Right lobe of liver (tissue), 6 donors: ENCODE results near the gene RTP4. TPM values are rescaled to one million over a fixed set of nuclear protein-coding genes. Genes with fewer than 3 reads are reported as not detected.

ENCODE experiments used
- ATAC-seq, 4 donors: fragments of 200-7000 bp; cut with Tn5 transposase; one replicate each; pipeline ENCODE4 v1.9.1; 2020; ENCODE audit warnings: mild to moderate bottlenecking in 4 of 4, moderate library complexity in 4 of 4
- DNase-seq, 3 donors: peaks; one replicate each; pipeline ENCODE4 v3.0.0-alpha.2; 2020
- H3K27ac ChIP-seq, 3 donors: fragments of 200-600 bp; one replicate each; pipeline ENCODE4 v1.8.0; 2022
- H3K27me3 ChIP-seq, 2 donors: fragments of 200-600 bp; one replicate each; pipeline ENCODE4 v1.8.0; 2022
- H3K36me3 ChIP-seq, 4 donors: fragments of 200-600 bp; sonication (generic) in 1 of 4; one replicate each; pipeline versions ENCODE4 v1.5.1 to v1.8.0; 2017 to 2022; ENCODE audit warnings: control low read depth in 1 of 4
- H3K4me1 ChIP-seq, 4 donors: fragments of 200-600 bp; sonication (generic) in 1 of 4; one replicate each; pipeline versions ENCODE4 v1.5.1 to v1.8.0; 2017 to 2022; ENCODE audit warnings: control low read depth in 1 of 4
- H3K4me3 ChIP-seq, 3 donors: fragments of 200-600 bp; one replicate each; pipeline ENCODE4 v1.8.0; 2022
- H3K9me3 ChIP-seq, 4 donors: fragments of 200-600 bp; sonication (generic) in 1 of 4; one replicate each; pipeline versions ENCODE4 v1.5.1 to v1.8.0; 2017 to 2022; ENCODE audit warnings: control low read depth in 1 of 4
- POLR2A ChIP-seq: fragments of 450-650 bp; IDR thresholded peaks from one replicate; pipeline ENCODE4 v1.6.1; 2017; ENCODE audit warnings: antibody characterized with exemption, mild to moderate bottlenecking
- WGBS: methylation state at CpG from one replicate; pipeline ENCODE4 v1.1.6; 2018; ENCODE audit warnings: low coverage, low lambda C conversion rate; ENCODE audit not compliant: insufficient coverage; ENCODE audit errors: missing lambda C conversion rate; 5-methylcytosine and 5-hydroxymethylcytosine counted together
- intact Hi-C, 2 donors: fragments of 100-400 bp; cut with DNase I; formaldehyde crosslinking; loops; one replicate each; pipeline versions ENCODE4 v1.11.2 to v1.14.1; 2022
- total RNA-seq, 6 experiments: library from RNA; depleted of rRNA in 2 of 6; stranded (reverse); fragments of >200 nt in 2 of 6; fragmentation: NEBNext Ultra II Directional in 3 of 6; extraction: Animal tissue kit (Norgen Biotek cat#: 25700) in 3 of 6; gene quantifications; one replicate each; pipeline versions ENCODE4 v1.1.0 to v1.2.4, GENCODE V29; 2016 to 2023
- TF ChIP-seq, protein P1 (sequence below), 4 donors: fragments of 200-600 bp in 3 of 4; fragments of 450-650 bp in 1 of 4; IDR thresholded peaks; one replicate each; pipeline versions ENCODE4 v1.5.1 to v1.8.0; 2016 to 2022; ENCODE audit warnings: antibody characterized with exemption in 4 of 4, mild to moderate bottlenecking in 2 of 4
- donor health status: DM: no; HTN: yes; CAD: no.
- donor health status: DM: no; HTN: no; CAD: no.
- donor health status: DM: no; HTN: no; CAD: no.
- donor health status: DM: no; HTN: yes; CAD: no.
- donor health status: DM: no; HTN: yes; CAD: no.

Gene RTP4
- total RNA-seq, 6 experiments from 2014 or later = 0.92 to 3.2 (median 2.0) TPM

DNA sequence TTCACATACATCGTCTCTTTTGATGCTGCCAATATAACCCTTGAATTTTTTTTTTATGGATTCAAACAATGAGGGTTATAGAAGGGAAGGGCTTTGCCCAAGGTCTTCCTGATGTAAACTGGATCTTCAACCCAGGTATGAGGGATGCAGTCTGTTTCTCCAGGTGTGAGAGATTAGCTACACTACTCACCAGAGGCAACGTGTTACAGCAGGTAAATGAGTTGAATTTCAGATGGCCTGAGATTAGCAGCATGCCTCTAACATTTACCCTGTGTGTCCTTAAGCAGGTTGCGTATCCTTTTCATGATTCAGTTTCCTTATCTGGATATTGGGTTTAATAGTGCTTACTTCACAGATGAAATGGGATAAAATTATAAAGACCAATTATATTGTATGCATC lies 1.9 kb downstream of the RTP4 start:
- Histone ChIP-seq H3K4me1 (peaks cover 0 to 20% (median 0%) of the 10 kb centered on the region in 4 donors), H3K36me3 (peaks cover 0 to 6% (median 0%) of the 10 kb centered on the region in 4 donors), H3K4me3 (no peak overlapping the region), H3K27me3 (no peaks in the 10 kb centered on the region), H3K9me3 (no peaks in the 10 kb centered on the region), H3K27ac (no peak overlapping the region)
- TF ChIP-seq POLR2A = no peak
- TF ChIP-seq, protein P1, sequence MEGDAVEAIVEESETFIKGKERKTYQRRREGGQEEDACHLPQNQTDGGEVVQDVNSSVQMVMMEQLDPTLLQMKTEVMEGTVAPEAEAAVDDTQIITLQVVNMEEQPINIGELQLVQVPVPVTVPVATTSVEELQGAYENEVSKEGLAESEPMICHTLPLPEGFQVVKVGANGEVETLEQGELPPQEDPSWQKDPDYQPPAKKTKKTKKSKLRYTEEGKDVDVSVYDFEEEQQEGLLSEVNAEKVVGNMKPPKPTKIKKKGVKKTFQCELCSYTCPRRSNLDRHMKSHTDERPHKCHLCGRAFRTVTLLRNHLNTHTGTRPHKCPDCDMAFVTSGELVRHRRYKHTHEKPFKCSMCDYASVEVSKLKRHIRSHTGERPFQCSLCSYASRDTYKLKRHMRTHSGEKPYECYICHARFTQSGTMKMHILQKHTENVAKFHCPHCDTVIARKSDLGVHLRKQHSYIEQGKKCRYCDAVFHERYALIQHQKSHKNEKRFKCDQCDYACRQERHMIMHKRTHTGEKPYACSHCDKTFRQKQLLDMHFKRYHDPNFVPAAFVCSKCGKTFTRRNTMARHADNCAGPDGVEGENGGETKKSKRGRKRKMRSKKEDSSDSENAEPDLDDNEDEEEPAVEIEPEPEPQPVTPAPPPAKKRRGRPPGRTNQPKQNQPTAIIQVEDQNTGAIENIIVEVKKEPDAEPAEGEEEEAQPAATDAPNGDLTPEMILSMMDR (IDR thresholded peaks at IDR 0.05) = no peak
- DNase-seq (no peak), ATAC-seq (no peak)
- intact Hi-C loops = no loop called here
- 76% methylated on average over 3 of the region's 3 CpGs for WGBS

GRCh38 chr3:187375581-187375980 lies 7.4 kb downstream of the RTP4 start:
- H3K27ac ChIP-seq = no peak overlapping the region
- peaks cover 0 to 6% (median 0%) of the 10 kb centered on the region in 4 donors for H3K36me3 ChIP-seq
- no peak for DNase-seq
- H3K9me3 ChIP-seq = no peaks in the 10 kb centered on the region
- no peaks in the 10 kb centered on the region for H3K27me3 ChIP-seq
- intact Hi-C loops = no loop called here
- ATAC-seq = no peak
- 94% methylated on average over 4 of the region's 5 CpGs for WGBS
- no peak overlapping the region for H3K4me3 ChIP-seq
- H3K4me1 ChIP-seq = peaks cover 0 to under 1% (median 0%) of the 10 kb centered on the region in 4 donors
- TF ChIP-seq POLR2A = no peak
- TF ChIP-seq, protein P1 (IDR thresholded peaks at IDR 0.05) = no peak

GRCh38 chr3:187377842-187378241 lies 9.7 kb downstream of the RTP4 start:
- intact Hi-C loops = no loop called here
- TF ChIP-seq, protein P1 (IDR thresholded peaks at IDR 0.05) = no peak
- no peak for TF ChIP-seq POLR2A
- H3K27me3 ChIP-seq = no peaks in the 10 kb centered on the region
- ATAC-seq = no peak
- no peaks in the 10 kb centered on the region for H3K4me1 ChIP-seq
- H3K9me3 ChIP-seq = no peaks in the 10 kb centered on the region
- DNase-seq = no peak
- no peak overlapping the region for H3K4me3 ChIP-seq
- 43% methylated on average over 1 of the region's 1 CpG for WGBS
- no peak overlapping the region for H3K27ac ChIP-seq
- no peaks in the 10 kb centered on the region for H3K36me3 ChIP-seq

DNA sequence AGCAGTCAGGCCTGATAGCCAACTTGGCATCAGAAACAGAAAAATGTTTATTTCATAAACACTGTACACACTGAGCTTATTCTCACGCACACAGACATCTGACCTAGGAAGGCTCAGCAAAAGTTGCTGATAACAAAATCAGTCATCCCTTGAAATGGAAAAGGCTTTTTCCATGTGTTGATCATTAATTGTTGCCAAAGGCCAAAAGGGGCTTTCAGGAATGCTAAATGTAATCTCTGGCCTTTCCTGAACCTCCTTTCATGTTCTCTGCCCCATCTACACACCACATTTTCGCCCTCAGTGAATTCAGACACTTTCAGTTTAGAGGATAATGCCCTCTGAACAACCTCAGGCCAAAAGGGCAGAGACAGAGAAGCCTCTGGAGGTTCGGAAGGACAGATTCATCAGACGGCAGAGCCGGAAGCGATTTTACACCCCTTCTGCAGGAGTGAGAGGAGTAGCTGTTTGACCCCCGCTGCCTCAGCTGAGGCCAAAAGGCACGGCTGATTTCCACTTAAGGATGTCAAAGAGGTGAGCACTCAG lies 14.5 kb downstream of the RTP4 start:
- Histone ChIP-seq H3K9me3 (no peaks in the 10 kb centered on the region), H3K27me3 (no peaks in the 10 kb centered on the region), H3K4me1 (no peaks in the 10 kb centered on the region), H3K36me3 (no peaks in the 10 kb centered on the region), H3K27ac (no peak overlapping the region), H3K4me3 (no peak overlapping the region)
- DNase-seq = no peak
- peak; percentile 35 to 76 (median 46) for ATAC-seq
- intact Hi-C loops = no loop called here
- no peak for TF ChIP-seq POLR2A
- TF ChIP-seq, protein P1 (IDR thresholded peaks at IDR 0.05) = no peak
- 61% methylated on average over 8 of the region's 8 CpGs for WGBS

DNA sequence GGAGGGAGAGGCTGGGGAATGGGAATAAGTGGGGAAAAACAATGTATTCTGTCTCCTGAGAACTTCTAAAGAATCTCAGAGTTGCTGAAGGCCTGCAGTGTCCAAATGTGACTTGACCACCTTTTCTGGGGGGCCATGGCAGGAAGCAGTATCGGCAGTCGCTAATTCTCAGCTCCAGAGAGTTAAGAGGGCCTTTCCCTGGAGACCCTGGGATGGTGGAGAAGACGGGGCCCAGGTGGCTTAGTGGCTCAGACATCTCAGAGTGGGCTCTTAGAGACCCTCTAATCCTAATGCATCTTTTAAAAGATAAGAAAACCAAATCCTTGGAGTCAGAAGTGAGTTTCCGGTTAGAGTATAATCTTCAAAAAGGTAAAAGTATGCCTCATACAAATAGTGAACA lies 15.1 kb downstream of the RTP4 start:
- Histone ChIP-seq H3K9me3 (no peaks in the 10 kb centered on the region), H3K27me3 (no peaks in the 10 kb centered on the region), H3K4me1 (no peaks in the 10 kb centered on the region), H3K36me3 (no peaks in the 10 kb centered on the region), H3K27ac (no peak overlapping the region), H3K4me3 (no peak overlapping the region)
- ATAC-seq (no peak), DNase-seq (no peak)
- WGBS = 96% methylated on average over 3 of the region's 4 CpGs
- TF ChIP-seq, protein P1 (IDR thresholded peaks at IDR 0.05) = no peak
- no peak for TF ChIP-seq POLR2A
- intact Hi-C loops = no loop called here
